ENCODE measurements around the gene PIP5K1A.

Gene PIP5K1A

DNA sequence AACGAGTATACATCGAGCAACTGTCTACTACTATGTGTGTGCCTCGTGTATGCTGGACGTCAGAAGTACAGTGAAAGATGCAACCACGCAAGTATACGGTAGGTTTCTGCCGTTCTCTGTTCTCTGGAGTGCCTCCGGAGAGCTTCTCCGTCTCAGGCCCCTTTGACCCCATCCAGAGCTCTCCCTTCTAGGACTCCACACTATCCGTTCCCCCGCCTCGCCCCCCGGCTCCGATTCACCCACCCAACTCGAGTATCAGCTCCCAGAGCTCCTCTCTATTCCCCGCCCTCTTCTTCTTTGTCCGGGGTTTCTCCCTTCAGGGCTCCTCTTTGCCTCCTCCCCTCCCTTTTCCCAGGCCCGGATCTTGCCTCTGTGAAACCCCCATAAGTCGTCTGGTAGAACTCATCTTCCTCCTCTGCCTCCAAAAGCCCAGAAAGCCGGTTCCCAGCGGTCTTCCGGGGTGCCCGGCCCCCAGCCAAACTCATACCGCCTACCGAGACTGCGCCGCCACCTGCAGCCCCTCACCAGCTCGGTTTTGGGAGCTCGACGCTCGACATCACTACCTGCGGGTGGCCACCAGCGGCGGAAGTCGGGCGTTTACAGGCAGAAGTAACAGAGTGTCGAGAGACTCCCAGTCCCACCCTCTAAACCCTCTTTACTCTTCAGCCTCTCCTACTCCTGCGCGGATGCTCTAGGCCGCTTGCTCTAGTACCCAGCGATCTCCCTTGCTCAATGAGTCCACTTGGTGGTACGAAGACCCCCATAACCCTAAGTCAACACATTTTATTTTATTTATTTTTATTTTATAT lies 8.5 kb upstream of the PIP5K1A start, which contains the start of gene VPS72:
VPS72 (minus strand) TSS at position 561 of the 809 bp plus-strand sequence; CDS start at position 485, 76 bp downstream.
- TF ChIP-seq, protein P1, sequence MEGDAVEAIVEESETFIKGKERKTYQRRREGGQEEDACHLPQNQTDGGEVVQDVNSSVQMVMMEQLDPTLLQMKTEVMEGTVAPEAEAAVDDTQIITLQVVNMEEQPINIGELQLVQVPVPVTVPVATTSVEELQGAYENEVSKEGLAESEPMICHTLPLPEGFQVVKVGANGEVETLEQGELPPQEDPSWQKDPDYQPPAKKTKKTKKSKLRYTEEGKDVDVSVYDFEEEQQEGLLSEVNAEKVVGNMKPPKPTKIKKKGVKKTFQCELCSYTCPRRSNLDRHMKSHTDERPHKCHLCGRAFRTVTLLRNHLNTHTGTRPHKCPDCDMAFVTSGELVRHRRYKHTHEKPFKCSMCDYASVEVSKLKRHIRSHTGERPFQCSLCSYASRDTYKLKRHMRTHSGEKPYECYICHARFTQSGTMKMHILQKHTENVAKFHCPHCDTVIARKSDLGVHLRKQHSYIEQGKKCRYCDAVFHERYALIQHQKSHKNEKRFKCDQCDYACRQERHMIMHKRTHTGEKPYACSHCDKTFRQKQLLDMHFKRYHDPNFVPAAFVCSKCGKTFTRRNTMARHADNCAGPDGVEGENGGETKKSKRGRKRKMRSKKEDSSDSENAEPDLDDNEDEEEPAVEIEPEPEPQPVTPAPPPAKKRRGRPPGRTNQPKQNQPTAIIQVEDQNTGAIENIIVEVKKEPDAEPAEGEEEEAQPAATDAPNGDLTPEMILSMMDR (conservative IDR thresholded peaks at IDR 0.05; ENCODE audit: low read depth) = no peak
- peak; percentile 85 for DNase-seq (ENCODE audit: low spot score)
- CTCF ChIA-PET = interaction anchor here (0.7 kb wide), 1 partner anchor 345 kb away, joined by 3 read pairs; no protein-coding TSS in a partner anchor
- H3K27ac ChIP-seq = peak within 1 kb of the TSS; percentile 89
- POLR2A ChIA-PET (ENCODE audit: low non-redundant PET) = interaction anchor here (0.6 to 0.7 kb wide), 3 partner anchors 96 to 168 kb away, joined by 3 to 7 read pairs (median 5); no protein-coding TSS in a partner anchor

DNA sequence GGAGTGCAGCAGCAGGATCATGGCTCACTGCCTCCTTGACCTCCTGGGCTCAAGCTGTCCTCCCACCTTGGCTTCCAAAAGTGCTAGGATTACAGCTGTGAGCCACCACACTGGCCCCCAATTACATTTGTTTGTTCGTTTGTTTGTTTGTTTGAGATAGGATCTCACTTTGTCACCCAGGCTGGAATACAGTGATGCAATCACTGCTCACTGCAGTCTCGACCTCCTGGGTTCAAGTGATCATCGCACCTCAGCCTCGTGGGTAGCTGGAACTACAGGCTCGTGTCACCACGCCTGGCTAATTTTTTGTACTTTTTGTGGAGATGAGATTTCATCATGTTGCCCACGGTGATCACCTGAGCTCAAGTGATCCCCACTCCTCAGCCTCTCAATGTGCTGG lies 6.3 kb upstream of the PIP5K1A start:
- peak overlapping the region; percentile 53 for H3K27ac ChIP-seq
- CTCF ChIA-PET = no interaction called here
- no peak for DNase-seq (ENCODE audit: low spot score)
- TF ChIP-seq, protein P1 (conservative IDR thresholded peaks at IDR 0.05; ENCODE audit: low read depth) = no peak
- POLR2A ChIA-PET (ENCODE audit: low non-redundant PET) = no interaction called here

DNA sequence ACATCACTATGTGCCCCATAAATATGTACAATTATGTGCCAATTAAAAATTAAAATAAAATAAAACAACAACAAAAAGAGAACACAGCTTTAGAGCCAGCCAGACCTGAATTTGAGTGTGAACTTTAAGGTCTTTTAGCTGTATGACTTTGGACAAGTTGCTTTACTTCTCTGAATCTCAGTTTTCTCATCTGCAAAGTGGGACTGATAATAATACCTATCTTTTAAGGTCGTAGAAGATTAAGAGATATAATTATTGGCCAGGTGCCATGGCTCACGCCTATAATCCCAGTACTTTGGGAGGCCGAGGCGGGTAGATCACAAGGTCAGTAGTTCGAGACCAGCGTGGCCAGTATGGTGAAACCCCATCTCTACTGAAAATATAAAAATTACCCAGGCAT lies 5.0 kb upstream of the PIP5K1A start:
- CTCF ChIA-PET = no interaction called here

DNA sequence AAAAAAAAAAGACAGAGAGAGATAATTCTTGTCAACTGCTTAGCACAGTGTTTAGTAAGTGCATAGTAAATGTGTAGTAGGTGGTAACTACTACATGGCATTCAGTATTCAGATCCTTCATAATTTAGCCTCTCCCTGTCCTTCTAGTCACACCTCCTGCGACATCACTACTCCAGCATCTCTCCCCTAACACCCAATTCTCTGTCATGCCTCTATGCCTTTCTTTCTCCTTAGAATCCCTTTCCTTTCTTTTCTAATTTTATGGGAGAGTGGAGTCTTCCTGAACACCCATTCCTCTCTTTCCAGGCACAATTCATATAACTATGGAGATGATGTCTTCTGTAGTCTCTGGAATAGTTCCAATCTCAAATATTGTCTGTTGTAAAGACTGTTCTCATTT lies 4.5 kb upstream of the PIP5K1A start:
- ChIA-PET CTCF (no interaction called here), POLR2A (ENCODE audit: low non-redundant PET) (no interaction called here)
- TF ChIP-seq, protein P1 (conservative IDR thresholded peaks at IDR 0.05; ENCODE audit: low read depth) = no peak
- DNase-seq (ENCODE audit: low spot score) = no peak
- H3K27ac ChIP-seq = peak overlapping the region; percentile 98

More for the DNA sequence above, 5.0 kb upstream of the PIP5K1A start:
- H3K27ac ChIP-seq = peak overlapping the region; percentile 60
- TF ChIP-seq, protein P1 (conservative IDR thresholded peaks at IDR 0.05; ENCODE audit: low read depth) = no peak
- POLR2A ChIA-PET (ENCODE audit: low non-redundant PET) = no interaction called here
- no peak for DNase-seq (ENCODE audit: low spot score)

DNA sequence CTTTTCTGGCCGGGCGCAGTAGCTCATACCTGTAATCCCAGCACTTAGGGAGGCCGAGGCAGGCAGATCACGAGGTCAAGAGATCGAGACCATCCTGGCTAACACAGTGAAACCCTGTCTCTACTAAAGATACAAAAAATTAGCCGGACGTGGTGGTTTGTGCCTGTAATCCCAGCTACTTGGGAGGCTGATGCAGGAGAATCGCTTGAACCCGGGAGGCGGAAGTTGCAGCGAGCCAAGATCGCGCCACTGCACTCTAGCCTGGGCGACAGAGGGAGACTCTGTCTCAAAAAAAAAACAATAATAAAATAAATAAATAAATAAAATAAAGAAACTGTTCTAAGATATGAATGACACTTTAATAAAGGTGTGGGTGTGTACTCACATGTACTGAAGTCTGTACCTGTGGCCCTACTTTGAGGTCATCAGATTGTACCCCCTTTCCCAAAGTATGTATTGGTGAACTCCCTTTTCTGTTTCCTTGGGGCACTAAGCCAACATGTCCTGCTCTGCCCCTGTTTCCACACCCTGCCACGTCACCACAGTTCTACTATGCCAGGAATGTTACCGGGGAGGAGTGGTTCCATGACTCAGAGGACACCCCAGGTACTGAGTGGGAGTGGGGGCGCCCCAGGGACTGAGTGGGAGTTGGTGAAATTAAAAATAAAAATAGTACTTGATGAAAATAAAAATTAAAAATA lies 3.3 kb upstream of the PIP5K1A start:
- peak overlapping the region; percentile 98 for H3K27ac ChIP-seq
- POLR2A ChIA-PET (ENCODE audit: low non-redundant PET) = interaction anchor here (0.6 kb wide), 1 partner anchor 191 kb away, joined by 3 read pairs; no protein-coding TSS in a partner anchor
- DNase-seq (ENCODE audit: low spot score) = peak; percentile 97
- CTCF ChIA-PET = interaction anchor here (0.6 to 1.1 kb wide), 5 partner anchors 13 to 204 kb away, joined by 3 to 10 read pairs (median 3); partner anchors contain the start of gene PSMB4

DNA sequence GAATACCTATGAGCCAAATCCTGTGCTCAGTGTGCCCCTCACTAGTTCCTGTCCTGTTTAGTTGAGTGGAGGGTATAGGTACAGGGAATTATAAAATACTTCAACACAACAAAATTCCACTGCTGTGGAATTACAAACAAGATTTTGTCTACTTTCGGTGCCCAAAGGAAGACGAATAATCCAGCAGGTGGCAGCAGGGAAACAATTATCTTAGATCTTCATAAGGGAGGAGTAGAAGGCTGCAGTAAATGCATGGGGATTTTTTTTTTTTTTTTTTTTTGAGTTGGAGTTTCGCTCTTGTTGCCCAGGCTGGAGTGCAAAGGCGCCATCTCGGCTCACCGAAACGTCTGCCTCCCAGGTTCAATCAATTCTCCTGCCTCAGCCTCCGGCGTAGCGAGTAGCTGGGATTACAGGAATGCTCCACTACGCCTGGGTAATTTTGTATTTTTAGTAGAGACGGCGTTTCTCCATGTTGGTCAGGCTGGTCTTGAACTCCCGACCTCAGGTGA lies 2.0 kb upstream of the PIP5K1A start:
- POLR2A ChIA-PET (ENCODE audit: low non-redundant PET) = no interaction called here
- peak overlapping the region; percentile 98 for H3K27ac ChIP-seq
- DNase-seq (ENCODE audit: low spot score) = peak; percentile 59
- CTCF ChIA-PET = interaction anchor here (0.8 kb wide), 1 partner anchor 31 kb away, joined by 6 read pairs; no protein-coding TSS in a partner anchor
- TF ChIP-seq, protein P1 (conservative IDR thresholded peaks at IDR 0.05; ENCODE audit: low read depth) = peak; percentile 73

Measured in RWPE1 (cell line).